ENCODE results near the gene ACSF3.

The ACSF3 gene

DNA sequence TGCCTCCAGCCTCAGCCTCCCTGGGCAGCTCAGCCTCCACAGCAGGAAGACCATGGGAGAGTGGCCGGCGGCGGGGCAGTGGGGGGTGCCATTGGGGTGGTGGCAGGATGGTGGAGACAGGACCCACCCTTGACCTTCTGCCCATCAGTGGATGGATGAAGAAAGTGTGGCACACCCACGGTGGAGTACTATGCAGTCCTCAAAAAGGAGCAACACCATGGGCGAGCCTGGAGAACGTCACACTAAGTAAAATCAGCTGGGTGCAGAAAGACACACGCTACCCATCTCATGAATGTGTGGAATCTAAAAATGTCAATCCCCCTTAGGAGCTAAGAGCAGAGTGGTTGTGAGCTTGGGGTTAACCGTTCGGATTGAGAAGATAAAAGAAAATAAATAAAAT is 34.8 kb upstream of the ACSF3 start:
- no peak overlapping the region for H2AFZ ChIP-seq
- no peak overlapping the region for H3K27ac ChIP-seq
- no peak overlapping the region for H3K4me2 ChIP-seq (ENCODE audit: low read length)
- no peak overlapping the region for H3K4me3 ChIP-seq (ENCODE audit: low read depth, low read length)
- H3K4me1 ChIP-seq: no peaks in the 10 kb centered on the region
- H3K79me2 ChIP-seq: no peaks in the 10 kb centered on the region
- no peaks in the 10 kb centered on the region for H3K36me3 ChIP-seq (ENCODE audit: control insufficient read depth, insufficient read depth, low read length)
- H3K9ac ChIP-seq: no peak overlapping the region
- no peaks in the 10 kb centered on the region for H3K27me3 ChIP-seq (ENCODE audit: control insufficient read depth, insufficient read depth, low read length)
- H3K9me3 ChIP-seq (ENCODE audit: control insufficient read depth, low read length): no peaks in the 10 kb centered on the region
- TF ChIP-seq, protein P1, sequence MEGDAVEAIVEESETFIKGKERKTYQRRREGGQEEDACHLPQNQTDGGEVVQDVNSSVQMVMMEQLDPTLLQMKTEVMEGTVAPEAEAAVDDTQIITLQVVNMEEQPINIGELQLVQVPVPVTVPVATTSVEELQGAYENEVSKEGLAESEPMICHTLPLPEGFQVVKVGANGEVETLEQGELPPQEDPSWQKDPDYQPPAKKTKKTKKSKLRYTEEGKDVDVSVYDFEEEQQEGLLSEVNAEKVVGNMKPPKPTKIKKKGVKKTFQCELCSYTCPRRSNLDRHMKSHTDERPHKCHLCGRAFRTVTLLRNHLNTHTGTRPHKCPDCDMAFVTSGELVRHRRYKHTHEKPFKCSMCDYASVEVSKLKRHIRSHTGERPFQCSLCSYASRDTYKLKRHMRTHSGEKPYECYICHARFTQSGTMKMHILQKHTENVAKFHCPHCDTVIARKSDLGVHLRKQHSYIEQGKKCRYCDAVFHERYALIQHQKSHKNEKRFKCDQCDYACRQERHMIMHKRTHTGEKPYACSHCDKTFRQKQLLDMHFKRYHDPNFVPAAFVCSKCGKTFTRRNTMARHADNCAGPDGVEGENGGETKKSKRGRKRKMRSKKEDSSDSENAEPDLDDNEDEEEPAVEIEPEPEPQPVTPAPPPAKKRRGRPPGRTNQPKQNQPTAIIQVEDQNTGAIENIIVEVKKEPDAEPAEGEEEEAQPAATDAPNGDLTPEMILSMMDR (IDR thresholded peaks at IDR 0.05): no peak

- H3K27ac ChIP-seq: no peak overlapping the region
These were observed 33.4 kb upstream of the ACSF3 start for GRCh38 chr16:89060207-89060794.

GRCh38 chr16:89061086-89061485 is 32.6 kb upstream of the ACSF3 start:
- Histone ChIP-seq H3K4me2 (ENCODE audit: low read length) (no peak overlapping the region), H3K4me1 (no peaks in the 10 kb centered on the region), H3K79me2 (no peaks in the 10 kb centered on the region), H3K4me3 (ENCODE audit: low read depth, low read length) (no peak overlapping the region), H2AFZ (no peak overlapping the region), H3K27ac (no peak overlapping the region), H3K9ac (no peak overlapping the region), H3K36me3 (ENCODE audit: control insufficient read depth, insufficient read depth, low read length) (no peaks in the 10 kb centered on the region), H3K9me3 (ENCODE audit: control insufficient read depth, low read length) (no peaks in the 10 kb centered on the region), H3K27me3 (ENCODE audit: control insufficient read depth, insufficient read depth, low read length) (no peaks in the 10 kb centered on the region)
- TF ChIP-seq, protein P1 (IDR thresholded peaks at IDR 0.05): no peak

More at GRCh38 chr16:89060207-89060794, 33.4 kb upstream of the ACSF3 start:
- no peaks in the 10 kb centered on the region for H3K4me1 ChIP-seq
- H3K27me3 ChIP-seq (ENCODE audit: control insufficient read depth, insufficient read depth, low read length): no peaks in the 10 kb centered on the region
- no peaks in the 10 kb centered on the region for H3K9me3 ChIP-seq (ENCODE audit: control insufficient read depth, low read length)
- H3K9ac ChIP-seq: no peak overlapping the region
- no peak overlapping the region for H3K4me3 ChIP-seq (ENCODE audit: low read depth, low read length)
- TF ChIP-seq, protein P1 (IDR thresholded peaks at IDR 0.05): no peak
- no peaks in the 10 kb centered on the region for H3K36me3 ChIP-seq (ENCODE audit: control insufficient read depth, insufficient read depth, low read length)
- no peak overlapping the region for H3K4me2 ChIP-seq (ENCODE audit: low read length)
- H3K79me2 ChIP-seq: no peaks in the 10 kb centered on the region
- H2AFZ ChIP-seq: no peak overlapping the region

GRCh38 chr16:89061590-89062380 is 31.9 kb upstream of the ACSF3 start:
- Histone ChIP-seq H3K9ac (no peak overlapping the region), H3K4me2 (ENCODE audit: low read length) (no peak overlapping the region), H3K27me3 (ENCODE audit: control insufficient read depth, insufficient read depth, low read length) (no peaks in the 10 kb centered on the region), H2AFZ (no peak overlapping the region), H3K9me3 (ENCODE audit: control insufficient read depth, low read length) (no peaks in the 10 kb centered on the region), H3K36me3 (ENCODE audit: control insufficient read depth, insufficient read depth, low read length) (no peaks in the 10 kb centered on the region), H3K4me1 (no peaks in the 10 kb centered on the region), H3K27ac (no peak overlapping the region), H3K79me2 (no peaks in the 10 kb centered on the region), H3K4me3 (ENCODE audit: low read depth, low read length) (no peak overlapping the region)
- TF ChIP-seq, protein P1 (IDR thresholded peaks at IDR 0.05): no peak

Data from parathyroid adenoma (tissue), 2 donors.